GM13977 (cell line): ENCODE results near the gene S100A10.
A peak's percentile ranks its signal among the peaks of the same experiment; 100 is the strongest.

Experiments used
- DNase-seq: peaks from one replicate; pipeline ENCODE4 v3.0.0; 2012; ENCODE audit warnings: low spot score
- in situ Hi-C: fragments of 300-500 bp; cut with MboI; formaldehyde crosslinking; loops from one replicate; pipeline ENCODE4 v1.12.0; 2022; ENCODE audit warnings: low sequenced_read_pairs, low pct_unique_long_range_greater_than_20kb, mixed read lengths, inconsistent platforms; ENCODE audit not compliant: unreplicated experiment
- TF ChIP-seq, protein P1 (sequence below): IDR thresholded peaks from 2 replicates; pipeline ENCODE4 v1.5.1; 2012; ENCODE audit warnings: mild to moderate bottlenecking, control low read depth; ENCODE audit not compliant: insufficient read depth; ENCODE audit errors: extremely low read depth, missing control alignments

S100A10 gene

DNA sequence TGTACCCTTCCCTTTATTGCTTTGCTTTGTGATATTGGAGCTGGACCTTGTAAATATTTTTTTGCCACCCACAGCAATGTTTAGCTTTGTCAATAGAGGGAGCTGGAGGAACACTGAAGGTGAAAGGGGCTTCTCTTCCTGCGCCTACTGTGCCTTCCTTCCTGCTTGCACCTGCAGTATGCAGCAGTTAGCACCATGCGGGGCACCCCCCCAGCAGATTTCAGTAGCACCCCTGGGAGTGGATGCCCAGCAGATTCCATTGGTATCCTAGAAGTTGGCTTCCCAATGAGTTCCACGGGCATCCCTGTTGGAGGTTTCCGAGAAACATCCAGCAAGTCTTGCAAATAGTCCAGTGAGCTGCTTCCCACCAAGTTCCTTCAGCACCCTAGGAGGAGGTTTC is 25.6 kb downstream of the S100A10 start:
- TF ChIP-seq, protein P1, sequence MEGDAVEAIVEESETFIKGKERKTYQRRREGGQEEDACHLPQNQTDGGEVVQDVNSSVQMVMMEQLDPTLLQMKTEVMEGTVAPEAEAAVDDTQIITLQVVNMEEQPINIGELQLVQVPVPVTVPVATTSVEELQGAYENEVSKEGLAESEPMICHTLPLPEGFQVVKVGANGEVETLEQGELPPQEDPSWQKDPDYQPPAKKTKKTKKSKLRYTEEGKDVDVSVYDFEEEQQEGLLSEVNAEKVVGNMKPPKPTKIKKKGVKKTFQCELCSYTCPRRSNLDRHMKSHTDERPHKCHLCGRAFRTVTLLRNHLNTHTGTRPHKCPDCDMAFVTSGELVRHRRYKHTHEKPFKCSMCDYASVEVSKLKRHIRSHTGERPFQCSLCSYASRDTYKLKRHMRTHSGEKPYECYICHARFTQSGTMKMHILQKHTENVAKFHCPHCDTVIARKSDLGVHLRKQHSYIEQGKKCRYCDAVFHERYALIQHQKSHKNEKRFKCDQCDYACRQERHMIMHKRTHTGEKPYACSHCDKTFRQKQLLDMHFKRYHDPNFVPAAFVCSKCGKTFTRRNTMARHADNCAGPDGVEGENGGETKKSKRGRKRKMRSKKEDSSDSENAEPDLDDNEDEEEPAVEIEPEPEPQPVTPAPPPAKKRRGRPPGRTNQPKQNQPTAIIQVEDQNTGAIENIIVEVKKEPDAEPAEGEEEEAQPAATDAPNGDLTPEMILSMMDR: peak; percentile 77
- in situ Hi-C loops: no loop called here
- DNase-seq: peak; percentile 60

DNA sequence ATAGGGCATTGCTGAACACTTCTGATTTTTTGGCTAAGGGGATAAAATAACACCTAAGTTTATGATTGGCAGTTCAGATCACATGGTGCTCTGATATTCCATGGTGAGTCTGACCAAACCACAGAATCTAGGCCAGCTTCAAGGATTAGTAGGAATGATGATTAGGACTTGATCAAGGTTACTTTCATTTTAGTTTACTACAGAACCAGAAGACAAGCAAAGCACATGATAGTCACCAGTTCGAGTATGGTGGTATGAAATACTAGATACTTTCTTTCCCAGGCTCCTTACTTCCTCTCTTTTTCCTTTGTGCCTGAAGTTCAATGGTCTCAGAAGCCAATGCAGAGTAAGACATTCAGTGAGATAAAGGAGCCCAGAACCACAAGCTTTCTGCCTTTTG is 26.6 kb downstream of the S100A10 start:
- no peak for DNase-seq
- TF ChIP-seq, protein P1: no peak
- in situ Hi-C loops: no loop called here

DNA sequence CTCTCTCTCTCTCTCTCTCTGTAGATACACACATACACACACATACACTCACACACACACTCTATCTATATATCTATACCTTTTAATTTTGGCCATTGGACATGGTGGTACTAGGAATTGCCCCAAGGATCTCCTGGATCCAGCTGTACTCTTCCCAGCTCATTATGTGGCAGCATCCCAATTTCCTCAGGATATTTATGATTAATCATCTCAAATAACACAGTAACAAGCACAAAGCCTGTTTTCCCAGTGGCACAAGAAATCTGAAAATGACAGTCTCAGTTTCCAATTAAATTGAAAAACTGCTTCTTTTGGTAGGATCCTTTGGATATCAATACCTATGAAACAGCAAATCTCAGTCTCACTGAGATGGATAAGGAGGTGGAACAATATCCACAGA is 27.6 kb downstream of the S100A10 start:
- in situ Hi-C loops: no loop called here
- TF ChIP-seq, protein P1: no peak
- DNase-seq: no peak

DNA sequence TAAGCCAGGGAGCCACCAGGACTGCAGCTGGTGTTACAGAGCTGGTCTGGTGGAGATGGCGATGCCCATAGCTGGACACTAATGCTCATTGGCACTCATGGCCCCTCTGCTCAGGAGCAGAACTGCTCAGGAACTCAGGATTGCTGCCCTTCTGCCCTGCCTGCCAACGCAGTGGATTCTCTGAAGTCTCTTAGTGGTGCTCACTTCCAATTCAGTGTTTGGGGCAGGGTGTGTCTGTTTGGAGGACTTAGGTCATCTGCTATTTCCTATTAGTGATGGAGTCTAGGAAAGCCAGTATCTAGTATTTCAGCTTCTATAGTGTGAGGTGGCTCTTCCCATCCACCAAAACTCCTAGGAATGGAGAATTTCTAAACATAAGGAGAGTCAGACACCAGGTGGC is 29.1 kb downstream of the S100A10 start:
- in situ Hi-C loops: no loop called here
- TF ChIP-seq, protein P1: no peak
- DNase-seq: no peak

DNA sequence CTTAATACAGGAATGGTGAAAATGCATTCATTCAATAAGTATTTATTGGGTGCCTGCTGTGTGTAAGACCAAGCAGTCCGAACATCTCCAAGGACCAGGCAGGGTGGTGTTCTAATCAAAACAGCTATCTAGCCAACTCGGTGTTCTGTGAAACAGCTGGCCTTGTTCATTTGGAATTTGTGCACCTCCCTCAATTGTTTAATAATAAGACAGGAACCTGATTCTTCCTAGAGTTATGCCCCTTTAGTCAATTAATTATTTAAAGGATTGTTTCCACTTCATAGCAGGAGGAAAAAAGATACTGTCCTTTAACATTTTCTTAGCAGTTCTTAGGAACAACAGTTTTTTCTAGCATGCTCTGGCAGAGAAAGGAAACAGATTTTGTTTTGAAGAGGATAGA is 30.4 kb downstream of the S100A10 start:
- TF ChIP-seq, protein P1: no peak
- in situ Hi-C loops: no loop called here
- no peak for DNase-seq

DNA sequence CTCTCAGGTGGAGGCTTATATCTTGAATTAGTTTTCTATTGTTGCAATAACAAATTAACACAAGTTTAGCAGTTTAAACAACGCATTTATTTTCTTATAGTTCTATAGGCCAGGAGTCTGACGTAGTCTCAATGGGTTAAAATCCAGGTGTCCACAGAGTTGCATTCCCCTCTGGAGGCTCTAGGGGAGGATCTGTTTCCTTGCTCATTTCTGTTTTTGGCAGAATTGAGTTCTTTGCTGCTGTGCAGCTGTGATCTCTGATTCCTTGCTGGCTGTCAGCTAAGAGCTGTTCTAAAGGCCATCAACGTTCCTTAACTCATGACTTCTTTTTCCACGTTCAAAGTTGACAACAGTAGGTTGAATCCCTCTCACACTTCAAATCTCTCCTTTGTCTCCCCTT is 31.8 kb downstream of the S100A10 start:
- TF ChIP-seq, protein P1: no peak
- in situ Hi-C loops: no loop called here
- no peak for DNase-seq
